GM18526 (cell line): Measurements from ENCODE around the gene UBXN2A.

Source experiments
- POLR2A ChIP-seq: IDR thresholded peaks from 3 replicates; pipeline ENCODE4 v1.6.1; 2011; ENCODE audit not compliant: insufficient read length; ENCODE audit errors: extremely low read depth

UBXN2A gene

DNA sequence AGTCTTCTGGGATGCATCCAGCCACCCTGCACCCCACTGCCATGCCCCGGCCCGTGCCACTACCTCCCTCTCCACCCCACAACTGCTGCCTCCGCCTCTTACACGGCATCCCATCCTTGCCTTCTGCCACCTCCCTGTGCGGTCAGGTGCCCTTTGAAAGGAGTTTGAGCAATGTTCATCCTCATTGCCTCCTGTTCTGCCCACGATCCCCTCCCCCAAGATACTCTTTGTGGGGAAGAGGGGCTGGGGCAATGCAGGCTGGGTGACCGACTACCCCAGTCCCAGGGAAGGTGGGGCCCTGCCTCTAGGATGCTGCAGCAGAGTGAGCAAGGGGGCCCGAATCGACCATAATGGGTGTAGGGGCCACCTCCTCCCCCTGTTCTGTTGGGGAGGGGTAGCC, 78.0 kb downstream of the UBXN2A start:
- TF ChIP-seq POLR2A = no peak

DNA sequence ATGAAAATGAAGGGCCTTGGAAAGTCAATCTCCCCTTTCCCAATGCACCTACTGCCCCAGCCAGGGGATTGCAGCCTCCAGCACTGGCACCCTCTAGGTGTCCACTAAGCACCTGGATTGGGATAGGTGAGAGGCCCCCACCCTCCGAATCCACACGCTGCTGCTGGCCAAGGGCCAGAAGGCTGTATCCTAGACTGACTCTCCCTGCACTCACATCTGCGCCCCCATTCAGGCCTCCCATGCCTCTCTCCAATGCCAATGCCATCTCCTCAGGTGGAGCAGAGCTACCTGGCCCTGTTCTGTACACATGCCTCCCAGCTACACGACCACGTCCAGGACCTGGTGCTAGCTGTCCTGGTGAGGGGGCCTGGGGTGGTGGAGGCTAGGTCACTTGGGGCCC, 79.5 kb downstream of the UBXN2A start:
- no peak for TF ChIP-seq POLR2A

DNA sequence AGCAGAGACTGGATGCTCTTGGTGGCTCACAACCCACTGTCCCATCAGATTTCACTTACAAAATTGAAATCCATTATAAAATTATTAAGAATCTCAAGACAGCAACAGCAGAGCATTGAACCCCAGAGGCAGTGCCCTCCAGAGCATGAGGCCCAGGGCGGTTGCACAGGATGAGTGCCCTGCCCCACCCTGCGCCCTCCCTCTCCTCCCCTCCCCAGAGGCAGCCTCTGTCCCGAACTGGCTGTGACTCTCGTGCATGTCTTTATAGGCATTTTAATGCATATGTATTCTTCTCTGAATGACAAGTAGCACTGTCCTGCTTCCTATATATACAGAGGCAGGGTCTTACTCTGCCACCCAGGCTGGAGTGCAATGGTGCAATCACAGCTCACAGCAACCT, 80.0 kb downstream of the UBXN2A start:
- TF ChIP-seq POLR2A = no peak

DNA sequence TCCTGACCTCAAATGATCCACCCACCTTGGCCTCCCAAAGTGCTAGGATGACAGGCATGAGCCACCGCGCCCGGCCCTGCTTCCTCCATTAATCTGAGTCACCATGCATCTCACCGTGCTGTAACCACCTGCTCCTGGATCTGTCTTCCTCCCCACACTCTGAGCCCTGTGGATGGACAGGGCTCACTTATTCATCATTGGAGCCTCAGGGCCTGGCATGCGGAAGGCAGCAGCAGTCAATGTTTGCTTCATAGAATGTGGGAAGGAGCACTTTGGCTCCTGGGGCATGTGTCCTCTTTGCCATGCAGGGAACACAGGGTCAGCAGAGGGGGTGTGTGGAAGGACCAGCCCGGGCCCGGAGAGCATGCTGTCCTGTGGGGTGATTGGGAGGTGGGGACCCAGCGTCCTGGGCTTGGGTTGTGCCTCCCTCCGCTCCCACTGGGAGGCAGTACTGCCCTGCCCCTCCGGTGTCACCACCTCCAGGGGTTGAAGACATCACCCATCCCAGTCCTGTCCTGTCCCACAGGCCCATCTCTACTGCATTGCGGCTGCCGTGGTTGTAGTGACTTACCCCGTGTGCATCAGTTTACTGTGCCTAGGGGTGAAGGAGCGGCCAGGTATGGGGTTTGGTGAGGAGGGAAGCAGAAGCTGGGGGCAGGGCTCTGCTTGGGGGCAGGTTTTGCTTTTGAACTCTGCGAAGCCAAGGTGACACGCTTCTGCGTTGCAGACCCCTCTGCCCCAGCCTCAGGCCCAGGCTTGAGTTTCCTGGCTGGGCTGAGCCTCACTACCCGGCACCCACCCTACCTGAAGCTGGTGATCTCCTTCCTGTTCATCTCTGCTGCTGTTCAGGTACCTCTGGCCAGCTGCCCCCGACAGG, 81.1 kb downstream of the UBXN2A start:
- TF ChIP-seq POLR2A = no peak

DNA sequence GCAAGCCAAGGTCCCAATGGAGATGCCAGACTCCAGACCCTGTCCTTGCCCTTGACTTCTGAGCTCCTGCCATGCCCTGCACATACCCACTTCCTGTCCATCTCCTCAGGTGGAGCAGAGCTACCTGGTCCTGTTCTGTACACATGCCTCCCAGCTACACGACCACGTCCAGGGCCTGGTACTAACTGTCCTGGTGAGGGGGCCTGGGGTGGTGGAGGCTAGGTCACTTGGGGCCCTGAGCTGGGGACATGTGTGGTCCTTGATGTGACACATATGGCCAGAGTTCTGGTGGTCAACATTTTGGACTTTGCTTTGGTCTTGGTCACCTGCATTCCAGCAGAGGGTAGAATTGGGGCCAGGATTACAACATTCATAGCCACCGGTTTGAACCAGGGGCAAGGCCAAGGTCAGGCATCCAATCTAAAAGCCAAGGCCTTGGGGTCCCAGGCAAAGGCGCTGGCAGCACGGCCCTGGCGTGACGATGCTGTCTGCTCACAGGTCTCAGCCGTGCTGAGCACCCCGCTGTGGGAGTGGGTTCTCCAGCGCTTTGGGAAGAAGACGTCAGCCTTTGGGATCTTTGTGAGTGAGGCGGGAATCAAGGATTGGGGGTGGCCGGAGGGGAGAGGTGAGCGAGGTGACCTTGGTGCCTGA, 82.2 kb downstream of the UBXN2A start:
- no peak for TF ChIP-seq POLR2A

DNA sequence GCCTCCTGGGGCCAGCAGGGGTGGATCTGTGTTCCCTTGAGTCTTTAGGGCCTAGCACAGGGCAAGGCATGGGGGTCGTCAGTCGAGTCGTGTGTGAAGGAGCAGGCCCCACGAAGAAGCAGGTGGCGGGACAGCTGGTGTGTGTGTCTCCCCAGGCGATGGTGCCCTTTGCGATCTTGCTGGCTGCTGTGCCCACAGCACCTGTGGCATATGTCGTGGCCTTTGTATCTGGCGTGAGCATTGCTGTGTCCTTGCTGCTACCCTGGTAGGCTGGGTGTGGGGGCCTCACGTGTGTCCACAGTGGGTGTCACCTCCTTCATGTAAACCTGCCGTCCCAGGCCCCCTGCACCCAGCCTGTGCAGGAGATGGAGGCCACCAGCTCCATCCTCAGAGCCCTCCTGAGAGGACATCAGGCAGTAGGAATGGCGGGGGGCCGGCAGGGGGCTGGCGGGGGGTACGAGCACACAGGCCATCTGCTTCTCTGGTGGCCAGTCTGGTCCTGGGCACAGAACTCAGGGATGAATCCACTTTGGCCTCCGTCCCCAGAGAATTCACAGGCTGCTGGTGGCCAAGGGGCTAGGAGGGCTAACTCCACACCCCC, 82.8 kb downstream of the UBXN2A start:
- no peak for TF ChIP-seq POLR2A

DNA sequence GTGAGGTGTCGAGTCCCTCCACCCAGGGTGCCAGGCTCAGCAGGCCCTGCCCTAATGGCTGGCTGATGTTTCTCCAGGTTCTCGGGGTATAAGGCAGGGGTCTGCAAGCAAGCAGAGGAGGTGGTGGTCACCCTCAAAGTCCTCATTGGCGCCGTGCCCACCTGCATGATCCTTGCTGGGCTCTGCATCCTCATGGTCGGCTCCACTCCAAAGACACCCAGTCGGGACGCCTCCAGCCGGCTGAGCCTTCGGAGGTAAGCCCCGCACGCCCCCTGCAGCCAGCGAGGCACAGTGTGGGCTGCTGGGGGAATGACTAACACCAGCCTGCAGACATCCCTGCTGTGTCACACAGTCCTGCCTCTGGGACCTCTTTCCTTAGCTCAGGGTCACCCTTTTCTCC, 83.8 kb downstream of the UBXN2A start:
- TF ChIP-seq POLR2A = no peak

DNA sequence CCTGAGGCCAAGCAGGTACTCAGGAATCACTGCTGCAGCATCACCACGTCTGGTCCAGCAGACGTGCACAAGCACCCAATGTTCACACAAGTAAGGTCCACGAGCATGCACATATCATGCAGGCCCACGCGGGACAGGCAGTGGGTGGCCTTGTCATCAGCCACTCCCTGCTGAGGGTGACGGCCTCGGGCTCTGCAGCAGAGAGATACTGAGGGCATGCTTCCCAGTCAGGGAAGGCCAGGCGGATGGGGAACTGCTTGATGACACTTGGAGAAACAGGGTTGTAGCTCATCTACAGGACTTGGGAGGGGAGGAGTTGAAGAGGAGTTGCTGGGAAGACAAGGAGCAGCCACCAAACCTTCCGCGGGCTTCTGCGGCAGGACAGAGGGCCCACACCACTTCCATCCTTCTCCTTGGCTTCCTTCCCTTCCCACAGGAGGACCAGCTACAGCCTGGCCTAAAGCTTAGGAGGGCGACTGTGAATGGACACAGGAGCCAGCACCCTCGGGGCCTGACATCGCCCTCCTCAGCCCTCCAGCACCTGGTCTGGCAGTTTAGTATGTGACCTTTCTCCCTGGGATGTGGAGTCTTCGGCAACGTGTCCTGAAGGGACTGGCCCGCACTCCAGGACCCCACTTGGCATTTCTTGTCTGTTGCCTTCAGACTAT, 84.9 kb downstream of the UBXN2A start:
- no peak for TF ChIP-seq POLR2A

DNA sequence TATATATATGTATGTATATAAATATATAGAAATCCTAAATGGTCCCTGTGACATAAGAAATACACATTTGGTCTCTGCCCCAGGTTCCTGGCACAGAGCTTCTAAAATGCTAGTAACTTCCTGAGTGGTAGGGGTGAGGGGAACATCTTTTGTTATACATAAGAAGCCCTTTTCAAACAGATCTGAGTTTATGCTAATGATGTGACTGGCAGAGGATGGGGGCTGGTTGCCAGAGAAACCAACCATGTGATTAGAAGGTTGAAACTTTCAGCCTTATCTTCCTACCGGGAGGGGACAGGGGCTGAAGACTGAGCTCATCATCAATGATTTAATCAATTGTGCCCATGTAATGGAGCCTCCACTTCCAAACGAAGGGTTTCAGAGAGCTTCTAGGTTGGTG, 86.0 kb downstream of the UBXN2A start:
- TF ChIP-seq POLR2A = no peak

DNA sequence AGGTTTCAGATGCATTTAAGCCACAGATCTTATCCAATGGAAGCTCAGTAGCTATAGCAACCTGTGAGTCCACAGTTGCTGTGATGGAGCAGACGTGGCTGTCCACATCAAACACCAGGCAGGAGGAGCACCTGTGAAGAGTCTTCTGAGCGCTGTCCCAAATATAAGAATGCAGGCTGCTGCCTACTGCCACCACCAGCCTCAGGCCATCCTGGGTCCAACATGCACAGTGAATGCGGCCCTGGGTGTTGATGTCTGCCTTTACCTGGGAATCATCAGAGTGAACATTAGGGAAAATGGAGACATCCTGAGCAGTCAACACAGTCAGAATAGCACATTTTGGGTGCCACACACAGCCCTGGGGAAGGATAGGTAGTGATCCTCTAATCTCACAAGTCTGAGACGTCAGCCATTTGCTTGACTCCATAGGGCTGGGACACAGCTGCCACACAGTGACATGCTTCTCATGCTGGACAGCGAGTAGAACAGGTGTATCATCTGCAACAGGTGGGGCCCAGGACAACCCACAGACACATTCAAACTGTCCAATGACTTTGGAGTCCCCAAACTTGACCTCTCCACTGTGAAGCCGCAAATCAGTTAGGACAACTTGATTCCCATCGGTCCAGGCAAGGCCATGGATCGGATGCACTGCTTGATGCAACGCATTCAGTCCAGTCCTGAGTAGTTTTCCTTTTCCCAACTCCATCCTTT, 98.7 kb downstream of the UBXN2A start:
- TF ChIP-seq POLR2A = no peak

DNA sequence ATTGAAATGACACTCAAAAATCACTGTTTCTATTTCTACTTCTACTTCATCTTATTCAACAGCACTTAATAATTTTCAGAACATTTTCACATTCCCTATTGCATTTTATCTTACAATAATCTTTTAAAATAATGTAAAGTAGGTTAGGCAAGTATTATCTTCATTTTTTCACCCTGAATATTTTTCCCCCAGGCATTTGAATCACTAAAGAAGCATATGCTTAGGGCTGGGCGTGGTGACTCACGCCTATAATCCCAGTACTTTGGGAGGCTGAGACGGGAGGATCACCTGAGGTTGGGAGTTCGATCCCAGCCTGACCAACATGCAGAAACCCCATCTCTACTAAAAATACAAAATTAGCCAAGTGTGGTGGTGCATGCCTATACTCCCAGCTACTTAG, 100.2 kb downstream of the UBXN2A start:
- no peak for TF ChIP-seq POLR2A

DNA sequence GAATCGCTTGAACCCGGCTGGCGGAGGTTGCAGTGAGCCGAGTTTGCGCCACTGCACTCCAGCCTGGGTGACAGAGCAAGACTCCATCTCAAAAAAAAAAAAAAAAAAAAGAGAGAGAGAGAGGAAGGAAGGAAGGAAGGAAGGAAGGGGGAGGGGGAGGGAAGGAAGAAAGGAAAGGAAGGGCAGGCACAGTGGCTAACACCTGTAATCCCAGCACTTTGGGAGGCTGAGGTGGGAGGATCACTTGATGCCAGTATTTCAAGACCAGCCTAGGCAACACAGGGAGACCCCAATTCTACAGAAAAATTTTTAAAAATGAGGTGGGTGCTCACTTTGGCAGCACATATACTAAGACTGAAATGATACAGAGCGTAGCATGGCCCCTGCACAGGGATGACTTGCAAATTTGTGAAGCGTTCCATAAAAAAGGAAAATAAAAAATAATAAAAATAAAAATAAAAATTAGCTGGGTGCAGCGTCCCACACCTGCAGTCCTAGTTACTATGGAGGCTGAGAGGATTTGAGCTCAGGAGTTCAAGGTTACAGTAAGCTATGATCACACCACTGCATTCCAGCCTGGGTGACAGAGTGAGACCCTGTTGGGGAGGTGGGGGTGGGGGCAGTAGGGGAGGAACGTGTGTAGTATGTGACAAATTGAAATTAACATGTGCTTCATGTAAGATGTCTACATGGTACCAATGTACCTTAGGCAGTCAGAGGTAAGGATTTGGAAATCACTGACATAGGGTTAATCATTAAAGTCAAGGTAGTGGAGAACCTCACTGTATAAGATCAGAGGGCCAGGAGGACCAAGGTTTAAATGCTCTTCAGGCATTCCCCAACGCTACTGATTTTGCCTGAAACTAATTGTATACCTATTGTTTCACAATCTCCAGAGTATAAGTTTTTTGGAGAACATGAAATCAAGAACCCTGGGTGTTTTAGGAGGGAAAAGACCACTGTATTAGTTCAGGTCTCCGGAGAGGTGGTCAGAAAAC, 105.5 kb downstream of the UBXN2A start:
- no peak for TF ChIP-seq POLR2A

DNA sequence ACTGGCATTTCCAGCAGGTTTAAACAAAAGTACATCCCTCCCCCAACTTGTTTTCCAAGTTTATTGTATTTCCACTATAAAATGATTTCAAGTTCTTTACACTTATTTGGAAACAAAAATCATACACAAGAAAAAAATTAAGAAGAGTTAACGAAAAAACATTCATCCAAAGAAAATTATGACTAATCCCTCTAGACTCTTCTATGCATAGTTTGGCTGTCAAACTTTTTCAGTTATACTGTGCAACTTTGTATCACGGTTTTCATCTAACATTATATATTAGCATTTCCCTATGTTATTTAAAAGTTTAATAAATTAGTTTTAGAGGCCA, 106.3 kb downstream of the UBXN2A start:
- TF ChIP-seq POLR2A = no peak
